Renal cortical epithelial cell (primary cell): ENCODE results near the gene TNFRSF18. TPM values are rescaled to one million over a fixed set of nuclear protein-coding genes. Genes with fewer than 3 reads are reported as not detected.

Source experiments
- DNase-seq: peaks from one replicate; pipeline ENCODE4 v3.0.0-alpha.2; 2011; ENCODE audit warnings: low read depth
- total RNA-seq: library from RNA; depleted of rRNA; stranded (reverse); fragments of >200 nt; gene quantifications from 2 replicates; pipeline ENCODE4 v1.2.3, GENCODE V29; 2014

The TNFRSF18 gene
- total RNA-seq, 1 donor from 2014 or later: 0.50 TPM

GRCh38 chr1:1213345-1214265 lies 7.2 kb upstream of the TNFRSF18 start, which contains the start of gene TNFRSF4:
Gene TNFRSF4 (minus strand): TSS chr1:1214153. CDS start chr1:1214127, 26 bp downstream.
- DNase-seq: no peak

- no peak for DNase-seq
Observed at GRCh38 chr1:1212780-1213344, 6.5 kb upstream of the TNFRSF18 start.

GRCh38 chr1:1211541-1212441 lies 5.4 kb upstream of the TNFRSF18 start:
- DNase-seq: no peak

DNA sequence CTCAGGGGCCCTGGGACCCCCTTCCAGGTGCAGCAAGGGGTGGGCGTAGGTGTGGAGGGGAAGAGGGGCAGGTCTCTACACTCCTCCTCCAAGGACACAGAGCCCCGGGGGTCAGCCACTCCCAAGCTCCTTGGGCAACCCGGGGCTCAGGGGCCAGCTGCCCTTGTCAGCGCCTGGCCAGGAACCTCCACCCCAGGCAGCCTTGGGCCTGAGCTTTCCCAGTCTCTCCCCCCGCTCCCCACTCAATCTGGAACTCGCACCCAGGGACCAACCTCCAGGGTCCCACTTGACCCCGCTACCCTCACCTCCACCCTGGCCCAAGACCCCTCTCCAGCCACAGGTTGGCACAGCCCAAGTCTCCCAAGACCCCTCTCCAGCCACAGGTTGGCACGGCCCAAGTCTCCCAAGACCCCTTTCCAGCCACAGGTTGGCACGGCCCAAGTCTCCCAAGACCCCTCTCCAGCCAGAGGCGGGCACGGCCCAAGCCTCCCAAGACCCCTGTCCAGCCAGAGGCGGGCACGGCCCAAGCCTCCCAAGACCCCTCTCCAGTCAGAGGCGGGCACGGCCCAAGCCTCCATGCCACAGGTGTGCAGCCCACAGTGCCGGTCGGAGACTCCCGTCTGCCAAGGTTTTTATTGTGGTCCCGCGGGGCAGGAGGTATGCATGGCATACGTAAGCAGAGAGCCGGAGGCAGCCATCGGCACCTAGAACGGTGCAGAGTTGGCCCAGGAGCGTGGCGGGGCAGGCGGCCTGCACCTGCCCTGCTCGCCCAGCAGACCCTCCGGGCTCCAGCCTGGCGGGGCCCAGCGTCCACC lies 4.5 kb upstream of the TNFRSF18 start:
- no peak for DNase-seq

DNA sequence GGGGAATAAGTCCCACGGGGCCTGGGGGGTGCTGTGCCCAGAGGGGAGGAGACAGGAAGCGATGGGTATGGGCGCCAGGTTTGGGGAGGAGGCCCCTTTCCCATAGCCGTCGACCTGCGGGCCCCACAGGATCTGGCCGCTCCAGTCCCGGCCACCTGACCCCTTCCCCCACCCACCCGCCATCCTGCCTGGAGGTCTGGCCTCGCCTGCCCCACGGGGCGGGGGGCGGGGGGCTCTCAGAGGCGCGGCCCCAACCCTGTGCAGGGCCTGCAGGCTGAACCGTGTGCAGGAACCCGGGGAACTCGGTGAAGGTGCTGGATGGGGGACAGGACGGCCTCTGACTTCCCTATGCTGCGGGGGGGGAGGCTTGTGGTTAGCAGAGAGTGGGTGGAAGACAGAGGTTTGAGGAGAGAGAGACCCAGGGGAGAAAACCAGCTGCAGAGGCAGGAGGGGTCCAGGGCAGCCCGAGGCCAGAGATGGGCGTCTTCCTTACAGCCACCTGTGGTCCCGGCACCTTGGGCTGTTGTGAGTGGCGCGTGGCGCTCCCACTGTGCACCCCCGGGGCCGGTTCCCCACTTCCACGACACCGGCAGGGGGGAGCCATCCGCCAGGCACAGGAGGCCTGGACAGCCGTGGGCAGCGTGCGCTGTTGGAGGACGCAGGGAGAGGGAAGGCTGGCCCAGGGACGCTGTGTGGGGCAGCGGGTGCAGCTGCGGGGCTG lies 2.5 kb upstream of the TNFRSF18 start:
- DNase-seq: no peak

DNA sequence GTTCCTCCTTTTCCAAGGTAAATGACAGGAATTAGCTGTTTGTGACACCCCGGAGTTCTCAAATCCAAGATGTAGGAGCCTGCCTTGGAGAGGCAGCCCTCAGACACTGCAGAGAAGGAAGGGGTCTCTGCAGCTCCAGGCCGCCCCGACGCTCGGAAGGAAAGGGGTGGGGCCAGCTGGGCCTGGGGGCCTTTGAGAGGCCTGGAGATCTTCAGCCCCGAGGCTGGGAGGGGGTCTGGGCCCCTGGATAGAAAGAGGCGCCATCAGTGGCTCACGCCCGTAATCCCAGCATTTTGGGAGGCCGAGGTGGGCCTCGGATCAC lies 1.1 kb upstream of the TNFRSF18 start:
- no peak for DNase-seq

DNA sequence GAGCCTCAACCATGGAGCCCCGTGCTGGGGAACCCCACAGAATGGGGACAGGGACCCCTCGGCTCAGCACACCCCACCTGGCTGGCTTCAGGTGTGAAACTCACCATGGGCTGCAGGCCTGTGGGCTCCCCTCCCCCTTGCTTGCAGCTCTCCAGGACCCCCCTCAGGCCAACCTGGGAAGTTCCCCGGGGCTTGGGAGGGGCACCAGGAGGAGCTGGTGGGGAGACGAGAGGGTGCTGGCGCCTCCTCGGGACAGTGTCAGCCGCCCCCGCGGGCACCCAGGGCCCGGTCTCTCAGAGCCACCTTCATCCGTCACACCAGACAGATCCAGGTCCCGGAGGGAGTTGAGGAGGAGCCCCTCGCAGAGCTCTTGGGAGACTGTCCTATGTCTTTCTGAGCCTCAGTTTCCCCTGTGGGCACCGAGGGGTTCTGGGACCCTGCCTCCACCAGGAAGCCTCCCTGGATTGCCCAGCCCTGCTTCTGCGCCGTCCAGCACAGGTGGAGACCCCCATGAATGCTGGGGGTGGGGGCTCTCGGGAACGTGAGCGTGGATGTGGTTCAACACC lies 657 bp upstream of the TNFRSF18 start:
- DNase-seq: no peak

- no peak for DNase-seq
Observed at GRCh38 chr1:1205769-1206375, 520 bp downstream of the TNFRSF18 start.

DNA sequence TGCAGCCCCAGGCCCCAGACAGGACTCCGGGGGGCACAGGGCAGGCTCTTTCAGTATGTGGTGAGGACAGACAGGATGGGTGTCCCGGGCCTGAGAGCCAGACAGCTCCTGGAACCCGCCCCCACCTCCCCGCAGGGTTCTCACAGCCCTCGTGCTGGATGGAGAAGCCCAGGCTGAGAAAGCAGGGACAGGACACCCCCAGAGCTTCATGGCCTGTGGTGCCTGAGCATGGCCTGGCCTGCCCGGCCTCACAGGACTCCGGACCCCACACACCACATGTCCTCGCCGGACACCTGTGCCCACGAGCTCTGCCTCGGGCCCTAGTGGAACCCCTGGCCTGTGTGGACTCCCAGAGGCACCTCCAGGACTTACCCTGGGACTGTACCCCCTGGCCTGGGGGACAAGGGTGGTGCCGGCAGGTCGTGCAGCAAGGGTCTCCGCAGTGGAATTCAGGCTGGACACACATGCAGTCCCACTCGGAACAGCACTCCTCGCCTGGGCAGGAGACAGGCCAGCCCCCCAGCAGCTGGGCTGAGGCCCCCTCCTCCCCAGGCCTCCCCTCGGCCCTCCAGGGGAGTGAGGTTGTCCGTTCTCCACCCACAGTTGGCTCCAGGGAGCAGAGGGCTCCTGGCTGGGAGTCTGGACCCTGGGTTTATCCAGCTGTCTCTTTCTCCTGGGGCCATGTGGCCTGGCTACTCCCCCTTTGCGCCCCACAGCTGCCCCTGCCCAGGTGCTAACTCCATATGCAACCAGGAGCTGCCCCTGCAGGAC lies 1.2 kb downstream of the TNFRSF18 start:
- DNase-seq: no peak

- DNase-seq: no peak
Observed at GRCh38 chr1:1204425-1204920, 1.9 kb downstream of the TNFRSF18 start.

- DNase-seq: no peak
Observed at GRCh38 chr1:1203561-1204424, 2.6 kb downstream of the TNFRSF18 start.

- no peak for DNase-seq
Observed at GRCh38 chr1:1202831-1203560, 3.4 kb downstream of the TNFRSF18 start.

- DNase-seq: no peak
Observed at GRCh38 chr1:1200876-1201810, 5.2 kb downstream of the TNFRSF18 start.

- DNase-seq: no peak
Observed at GRCh38 chr1:1199961-1200875, 6.2 kb downstream of the TNFRSF18 start.
